Coronary artery (tissue), 2 donors: ENCODE measurements around the gene SPNS3.

ENCODE experiments used
- DNase-seq: peaks from one replicate; pipeline ENCODE4 v3.0.0-alpha.2; 2017; ENCODE audit warnings: low spot score
- H3K27ac ChIP-seq, 2 donors: fragments of 200-600 bp; sonication (generic); one replicate each; pipeline ENCODE4 v1.5.1; 2016 to 2019
- H3K4me3 ChIP-seq: fragments of 200-600 bp; sonication (generic); 2 replicates; pipeline ENCODE4 v1.5.1; 2016; ENCODE audit warnings: mild to moderate bottlenecking, moderate library complexity
- CTCF ChIP-seq: fragments of 200-600 bp; sonication (generic); IDR thresholded peaks from one replicate; pipeline ENCODE4 v1.5.1; 2019; ENCODE audit warnings: antibody characterized with exemption

SPNS3 gene

GRCh38 chr17:4522661-4523060 lies 88.9 kb downstream of the SPNS3 start:
- peak overlapping the region in 1 of 2 donors; percentile 56 for H3K27ac ChIP-seq

GRCh38 chr17:4523946-4524345 lies 90.2 kb downstream of the SPNS3 start:
- TF ChIP-seq CTCF = no peak
- Histone ChIP-seq H3K27ac (no peak overlapping the region), H3K4me3 (no peak overlapping the region)
- no peak for DNase-seq

More at GRCh38 chr17:4522661-4523060, 88.9 kb downstream of the SPNS3 start:
- no peak for DNase-seq
- no peak for TF ChIP-seq CTCF
- no peak overlapping the region for H3K4me3 ChIP-seq

- H3K27ac ChIP-seq = no peak overlapping the region
- H3K4me3 ChIP-seq = no peak overlapping the region
- DNase-seq = no peak
- no peak for TF ChIP-seq CTCF
These were observed 92.1 kb downstream of the SPNS3 start for GRCh38 chr17:4525691-4526397.

- H3K4me3 ChIP-seq = no peak overlapping the region
- no peak overlapping the region for H3K27ac ChIP-seq
- no peak for TF ChIP-seq CTCF
- no peak for DNase-seq
These were observed 93.4 kb downstream of the SPNS3 start for GRCh38 chr17:4527134-4527533.

- TF ChIP-seq CTCF = no peak
- H3K27ac ChIP-seq = no peak overlapping the region
- no peak for DNase-seq
- H3K4me3 ChIP-seq = no peak overlapping the region
These were observed 93.9 kb downstream of the SPNS3 start for GRCh38 chr17:4527566-4528125.

GRCh38 chr17:4529533-4530152 lies 95.9 kb downstream of the SPNS3 start:
- no peak for TF ChIP-seq CTCF
- no peak for DNase-seq
- H3K4me3 ChIP-seq = no peak overlapping the region
- H3K27ac ChIP-seq = peak overlapping the region in 1 of 2 donors; percentile 51
